B cell (primary cell): ENCODE measurements around the gene PSG5. TPM values are rescaled to one million over a fixed set of nuclear protein-coding genes. Genes with fewer than 3 reads are reported as not detected.
"Not testable (repeated sequence)": the region's sequence is repeated elsewhere in the genome, so short reads cannot be mapped to it uniquely, and the experiment has no call there.

ENCODE experiments used
- ATAC-seq: fragments of 200-7000 bp; cut with Tn5 transposase; one replicate; pipeline ENCODE4 v1.10.0; 2021; ENCODE audit warnings: low read depth, mild to moderate bottlenecking, moderate number of reproducible peaks, moderate library complexity
- CTCF ChIA-PET: fragments of 350-600 bp; sonication (Branson Sonifier 250); formaldehyde crosslinking; loops from one replicate; lab custom pipeline; 2021; ENCODE audit warnings: antibody characterized with exemption, inconsistent platforms; lab: Charles Lee
- POLR2A ChIA-PET: fragments of 350-600 bp; sonication (Branson Sonifier 250); formaldehyde crosslinking; loops from one replicate; lab custom pipeline; 2021; ENCODE audit warnings: antibody characterized with exemption; lab: Charles Lee
- DNase-seq: peaks from one replicate; pipeline ENCODE4 v3.0.0; 2013
- H2AFZ ChIP-seq: 2 replicates; pipeline ENCODE4 v1.6.1; 2012; ENCODE audit warnings: mild to moderate bottlenecking, low read depth, low read length; ENCODE audit not compliant: insufficient read depth, poor library complexity, severe bottlenecking
- H3K27ac ChIP-seq, 2 donors: 1 replicate in 1 of 2; 2 replicates in 1 of 2; pipeline ENCODE4 v1.5.1; 2012 to 2013; ENCODE audit warnings: low read length in 2 of 2, mild to moderate bottlenecking in 2 of 2, moderate library complexity in 1 of 2
- H3K27me3 ChIP-seq, 4 experiments: fragments of 200-600 bp in 1 of 4; sonication (generic) in 1 of 4; replicated peaks in 1 of 4; 1 replicate in 2 of 4; 2 replicates in 2 of 4; pipeline versions ENCODE4 v1.6.1 to v1.7.0; 2013 to 2016; ENCODE audit warnings: low read length in 3 of 4, mild to moderate bottlenecking in 2 of 4, mixed read lengths in 1 of 4, moderate library complexity in 1 of 4; ENCODE audit not compliant: insufficient read depth in 4 of 4, control insufficient read depth in 3 of 4; ENCODE audit errors: control extremely low read depth in 1 of 4
- H3K36me3 ChIP-seq, 2 experiments: replicated peaks in 1 of 2; 1 replicate in 1 of 2; 2 replicates in 1 of 2; pipeline versions ENCODE4 v1.6.1 to v1.7.1; 2013; ENCODE audit warnings: low read length in 1 of 2; ENCODE audit not compliant: insufficient read depth in 2 of 2, control insufficient read depth in 1 of 2; ENCODE audit errors: control extremely low read depth in 1 of 2, extremely low read depth in 1 of 2
- H3K4me1 ChIP-seq, 2 donors: fragments of 200-600 bp in 1 of 2; sonication (generic) in 1 of 2; 1 replicate in 1 of 2; 2 replicates in 1 of 2; pipeline versions ENCODE4 v1.5.1 to v1.6.1; 2013 to 2017; ENCODE audit warnings: low read length in 2 of 2; ENCODE audit not compliant: control insufficient read depth in 2 of 2, insufficient read depth in 2 of 2
- H3K4me2 ChIP-seq: replicated peaks from 2 replicates; pipeline ENCODE3; 2012; ENCODE audit warnings: mild to moderate bottlenecking, low read depth, low read length; ENCODE audit not compliant: poor library complexity, severe bottlenecking
- H3K4me3 ChIP-seq, 5 experiments: fragments of 200-600 bp in 1 of 5; sonication (generic) in 1 of 5; 1 replicate in 3 of 5; 2 replicates in 2 of 5; pipeline versions ENCODE4 v1.5.1 to v1.7.0; 2011 to 2016; ENCODE audit warnings: low read length in 4 of 5, mild to moderate bottlenecking in 4 of 5, low read depth in 2 of 5, control low read depth in 1 of 5, moderate library complexity in 1 of 5; ENCODE audit not compliant: insufficient read depth in 1 of 5; ENCODE audit errors: control extremely low read depth in 1 of 5, extremely low read depth in 1 of 5
- H3K79me2 ChIP-seq: fragments of 200-600 bp; sonication (generic); one replicate; pipeline ENCODE4 v1.6.0; 2016; ENCODE audit warnings: low read length; ENCODE audit not compliant: control insufficient read depth, insufficient read depth
- H3K9ac ChIP-seq: fragments of 200-600 bp; sonication (generic); 2 replicates; pipeline ENCODE4 v1.6.1; 2017; ENCODE audit warnings: mild to moderate bottlenecking, low read length, moderate library complexity
- H3K9me3 ChIP-seq, 3 donors: one replicate each; pipeline versions ENCODE4 v1.6.1 to v1.7.1; 2013; ENCODE audit warnings: low read length in 2 of 3; ENCODE audit not compliant: control insufficient read depth in 2 of 3, insufficient read depth in 1 of 3; ENCODE audit errors: control extremely low read depth in 1 of 3
- H4K20me1 ChIP-seq: 2 replicates; pipeline ENCODE4 v1.6.0; 2012; ENCODE audit warnings: mild to moderate bottlenecking, low read length; ENCODE audit not compliant: insufficient read depth, control insufficient read depth, poor library complexity, severe bottlenecking
- H3K27ac Mint-ChIP-seq: one replicate; pipeline ENCODE4 v1.8.0; 2021; ENCODE audit warnings: mixed read lengths
- H3K27me3 Mint-ChIP-seq: one replicate; pipeline ENCODE4 v1.8.0; 2021; ENCODE audit warnings: mixed read lengths
- H3K4me1 Mint-ChIP-seq: one replicate; pipeline ENCODE4 v1.8.0; 2021; ENCODE audit warnings: mixed read lengths
- H3K4me3 Mint-ChIP-seq: one replicate; pipeline ENCODE4 v1.8.0; 2021; ENCODE audit warnings: mixed read lengths
- H3K9me3 Mint-ChIP-seq: one replicate; pipeline ENCODE4 v1.8.0; 2022; ENCODE audit warnings: mixed read lengths; ENCODE audit not compliant: insufficient read depth
- EZH2 ChIP-seq: IDR thresholded peaks from 2 replicates; pipeline ENCODE4 v1.6.1; 2012; ENCODE audit warnings: borderline replicate concordance, low read depth, mild to moderate bottlenecking, moderate library complexity, low read length; ENCODE audit not compliant: insufficient read depth, poor library complexity, severe bottlenecking
- WGBS: methylation state at CpG from one replicate; pipeline ENCODE4 v1.1.5; 2013; ENCODE audit warnings: missing lambda C conversion rate; ENCODE audit not compliant: insufficient coverage; 5-methylcytosine and 5-hydroxymethylcytosine counted together
- intact Hi-C: fragments of 100-400 bp; cut with micrococcal nuclease; formaldehyde crosslinking; loops from one replicate; pipeline ENCODE4 v1.10.0; 2022
- polyA plus RNA-seq: library from polyadenylated mRNA; depleted of rRNA; stranded (reverse); fragments of >200 nt; gene quantifications from 2 replicates; pipeline ENCODE4 v1.2.3, GENCODE V29; 2012
- total RNA-seq, 2 donors: library from RNA; stranded (reverse); fragments of 120-200 nt in 1 of 2; gene quantifications; 1 replicate in 1 of 2; 2 replicates in 1 of 2; pipeline versions ENCODE4 v1.2.3 to v1.2.4, GENCODE V29; 2013 to 2022
- TF ChIP-seq, protein P1 (sequence below): fragments of 200-600 bp; IDR thresholded peaks from one replicate; pipeline ENCODE4 v1.8.0; 2022; ENCODE audit warnings: antibody characterized with exemption, mild to moderate bottlenecking

PSG5 gene
- total and polyA plus RNA-seq, 2 donors (not counting 1 experiment from before 2014, with no cell fraction given), result not detected

DNA sequence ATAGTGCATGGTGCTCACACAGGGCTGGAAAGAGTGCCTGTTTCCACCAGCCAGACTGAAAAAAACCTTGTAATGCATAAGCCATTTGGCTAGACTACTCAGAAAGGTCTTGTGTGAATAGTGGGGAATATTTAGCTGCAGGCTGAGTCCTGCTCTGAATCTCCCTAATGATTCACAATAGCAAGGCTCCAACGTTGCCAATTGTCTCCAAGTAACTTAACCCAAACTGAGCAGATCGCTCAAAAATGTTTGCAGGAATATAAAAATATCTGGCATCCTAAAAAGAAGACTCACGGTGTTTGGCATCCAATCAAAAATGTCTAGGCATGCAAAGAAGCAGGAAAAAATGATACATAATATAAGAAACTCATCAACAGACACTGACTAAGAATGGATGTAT lies 59.0 kb downstream of the PSG5 start:
- DNase-seq, H3K4me2 ChIP-seq, H3K27me3 ChIP-seq, H4K20me1 ChIP-seq, H3K9me3 Mint-ChIP-seq, H3K9ac ChIP-seq, H3K79me2 ChIP-seq, ATAC-seq, H3K4me3 ChIP-seq, H3K4me3 Mint-ChIP-seq, H3K27me3 Mint-ChIP-seq, H3K4me1 Mint-ChIP-seq, H2AFZ ChIP-seq, POLR2A ChIA-PET, H3K4me1 ChIP-seq, H3K9me3 ChIP-seq, intact Hi-C loops, H3K36me3 ChIP-seq, H3K27ac ChIP-seq, H3K27ac Mint-ChIP-seq, CTCF ChIA-PET: not testable (repeated sequence)
- WGBS, result no CpG with 5 or more reads among the region's 3 CpGs

DNA sequence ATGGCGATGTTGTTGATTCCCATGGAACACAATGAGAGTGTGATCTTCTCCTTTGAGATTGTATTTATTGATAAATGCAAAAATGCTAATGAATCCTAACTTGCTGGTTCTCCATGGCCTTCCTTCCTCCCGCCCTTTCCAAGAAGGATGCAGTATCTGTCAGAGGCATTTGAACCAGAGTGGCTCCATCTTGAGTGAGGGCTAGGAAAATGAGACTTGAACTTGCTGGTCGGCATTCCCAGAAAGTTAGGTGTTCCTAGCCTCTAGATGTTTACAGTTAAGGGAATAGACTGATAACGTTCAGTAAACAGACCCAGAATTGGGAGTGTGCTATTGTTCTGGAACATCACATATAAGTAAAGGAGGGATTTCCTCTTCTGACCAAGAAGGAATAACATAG lies 59.6 kb downstream of the PSG5 start:
- Mint-ChIP-seq H3K4me3 (no peak overlapping the region), H3K27me3 (no peaks in the 10 kb centered on the region), H3K4me1 (no peaks in the 10 kb centered on the region), H3K9me3 (peaks cover 2% of the 10 kb centered on the region), H3K27ac (no peak overlapping the region)
- H3K4me3 ChIP-seq, result no peak overlapping the region
- ATAC-seq, result no peak
- peaks cover 0 to 9% (median 0%) of the 10 kb centered on the region in 3 donors for H3K9me3 ChIP-seq
- 33% methylated on average over 1 of the region's 4 CpGs for WGBS
- no peak overlapping the region for H3K27ac ChIP-seq
- H3K9ac ChIP-seq, result no peak overlapping the region
- TF ChIP-seq EZH2, result no peak
- TF ChIP-seq, protein P1, sequence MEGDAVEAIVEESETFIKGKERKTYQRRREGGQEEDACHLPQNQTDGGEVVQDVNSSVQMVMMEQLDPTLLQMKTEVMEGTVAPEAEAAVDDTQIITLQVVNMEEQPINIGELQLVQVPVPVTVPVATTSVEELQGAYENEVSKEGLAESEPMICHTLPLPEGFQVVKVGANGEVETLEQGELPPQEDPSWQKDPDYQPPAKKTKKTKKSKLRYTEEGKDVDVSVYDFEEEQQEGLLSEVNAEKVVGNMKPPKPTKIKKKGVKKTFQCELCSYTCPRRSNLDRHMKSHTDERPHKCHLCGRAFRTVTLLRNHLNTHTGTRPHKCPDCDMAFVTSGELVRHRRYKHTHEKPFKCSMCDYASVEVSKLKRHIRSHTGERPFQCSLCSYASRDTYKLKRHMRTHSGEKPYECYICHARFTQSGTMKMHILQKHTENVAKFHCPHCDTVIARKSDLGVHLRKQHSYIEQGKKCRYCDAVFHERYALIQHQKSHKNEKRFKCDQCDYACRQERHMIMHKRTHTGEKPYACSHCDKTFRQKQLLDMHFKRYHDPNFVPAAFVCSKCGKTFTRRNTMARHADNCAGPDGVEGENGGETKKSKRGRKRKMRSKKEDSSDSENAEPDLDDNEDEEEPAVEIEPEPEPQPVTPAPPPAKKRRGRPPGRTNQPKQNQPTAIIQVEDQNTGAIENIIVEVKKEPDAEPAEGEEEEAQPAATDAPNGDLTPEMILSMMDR, result no peak
- no peaks in the 10 kb centered on the region for H3K4me1 ChIP-seq
- intact Hi-C loops, result no loop called here
- no peaks in the 10 kb centered on the region for H4K20me1 ChIP-seq
- no peaks in the 10 kb centered on the region for H3K36me3 ChIP-seq
- CTCF ChIA-PET, result no interaction called here
- H3K79me2 ChIP-seq, result no peaks in the 10 kb centered on the region
- H2AFZ ChIP-seq, result no peak overlapping the region
- no peaks in the 10 kb centered on the region for H3K27me3 ChIP-seq
- POLR2A ChIA-PET, result no interaction called here
- no peak overlapping the region for H3K4me2 ChIP-seq
- no peak for DNase-seq
